H1 (cell line): ENCODE data around the gene ROBO4. TPM values are rescaled to one million over a fixed set of nuclear protein-coding genes. Genes with fewer than 3 reads are reported as not detected.

Source experiments
- CTCF ChIA-PET: fragments of 300-600 bp; sonication (Branson Sonifier 250); formaldehyde crosslinking; loops from one replicate; lab custom pipeline; 2021; ENCODE audit not compliant: partially characterized antibody; lab: Charles Lee
- POLR2A ChIA-PET: fragments of 300-600 bp; sonication (Branson Sonifier 250); formaldehyde crosslinking; loops from one replicate; lab custom pipeline; 2021; ENCODE audit warnings: inconsistent platforms; ENCODE audit not compliant: partially characterized antibody; lab: Charles Lee
- DNase-seq, 2 experiments: peaks; one replicate each; pipeline versions ENCODE4 v3.0.0 to v3.0.0-alpha.2; 2010 to 2022; ENCODE audit warnings: low spot score in 2 of 2, low read depth in 1 of 2, mixed read lengths in 1 of 2
- FAIRE-seq: peaks from 2 replicates; lab custom pipeline; 2011; peaks lifted over from hg19 to GRCh38; lab: Jason Lieb, UNC
- H2AFZ ChIP-seq: 2 replicates; pipeline ENCODE4 v1.8.1; 2012; ENCODE audit warnings: low read length, inconsistent platforms
- H2AK5ac ChIP-seq: 2 replicates; pipeline ENCODE4 v1.6.1; 2013; ENCODE audit warnings: low read depth, low read length
- H2BK120ac ChIP-seq: replicated peaks from 2 replicates; pipeline ENCODE3; 2013; ENCODE audit warnings: low read depth, low read length, inconsistent platforms
- H2BK12ac ChIP-seq: 2 replicates; pipeline ENCODE4 v1.6.1; 2013; ENCODE audit warnings: low read depth, low read length
- H2BK15ac ChIP-seq: 2 replicates; pipeline ENCODE4 v1.6.1; 2013; ENCODE audit warnings: low read length
- H2BK20ac ChIP-seq: 2 replicates; pipeline ENCODE4 v1.6.1; 2013; ENCODE audit warnings: low read length
- H2BK5ac ChIP-seq: 2 replicates; pipeline ENCODE4 v1.6.1; 2013; ENCODE audit warnings: low read depth, low read length
- H3K14ac ChIP-seq: 2 replicates; pipeline ENCODE4 v1.6.1; 2013; ENCODE audit warnings: inconsistent platforms; ENCODE audit not compliant: insufficient read length
- H3K18ac ChIP-seq: 2 replicates; pipeline ENCODE4 v1.6.1; 2013; ENCODE audit warnings: low read length; ENCODE audit errors: extremely low read depth
- H3K23ac ChIP-seq: 2 replicates; pipeline ENCODE4 v1.6.1; 2013; ENCODE audit warnings: inconsistent platforms; ENCODE audit not compliant: insufficient read length
- H3K23me2 ChIP-seq: 2 replicates; pipeline ENCODE4 v1.6.1; 2013; ENCODE audit warnings: low read depth, low read length
- H3K27ac ChIP-seq: 2 replicates; pipeline ENCODE4 v1.6.1; 2011; ENCODE audit warnings: low read depth, low read length, inconsistent platforms
- H3K27me3 ChIP-seq, 4 experiments: replicated peaks in 1 of 4; 1 replicate in 1 of 4; 2 replicates in 3 of 4; pipeline versions ENCODE4 v1.6.1 to v1.8.1; 2011 to 2013; ENCODE audit warnings: low read length in 3 of 4, mild to moderate bottlenecking in 3 of 4, inconsistent platforms in 2 of 4, mixed read lengths in 2 of 4, moderate library complexity in 1 of 4; ENCODE audit not compliant: control insufficient read depth in 3 of 4, insufficient read depth in 3 of 4; ENCODE audit errors: extremely low read depth in 1 of 4
- H3K36me3 ChIP-seq, 4 experiments: 2 replicates each; pipeline versions ENCODE4 v1.6.1 to v1.8.1; 2011 to 2013; ENCODE audit warnings: mild to moderate bottlenecking in 4 of 4, low read length in 3 of 4, moderate library complexity in 2 of 4, control low read depth in 1 of 4, inconsistent platforms in 1 of 4; ENCODE audit not compliant: insufficient read depth in 4 of 4, control insufficient read depth in 2 of 4
- H3K4ac ChIP-seq: replicated peaks from 2 replicates; pipeline ENCODE3; 2013; ENCODE audit warnings: low read length, low read depth, mixed read lengths, inconsistent platforms; ENCODE audit not compliant: insufficient read length
- H3K4me1 ChIP-seq, 4 experiments: replicated peaks in 1 of 4; 1 replicate in 1 of 4; 2 replicates in 3 of 4; pipeline versions ENCODE4 v1.6.1 to v1.8.1; 2011 to 2013; ENCODE audit warnings: low read length in 3 of 4, inconsistent platforms in 2 of 4, mixed read lengths in 1 of 4; ENCODE audit not compliant: insufficient read depth in 4 of 4, control insufficient read depth in 3 of 4
- H3K4me2 ChIP-seq, 2 experiments: 2 replicates each; pipeline versions ENCODE4 v1.6.1 to v1.8.1; 2011 to 2013; ENCODE audit warnings: low read depth in 2 of 2, low read length in 2 of 2, control low read depth in 1 of 2, inconsistent platforms in 1 of 2, mild to moderate bottlenecking in 1 of 2; ENCODE audit not compliant: insufficient read depth in 1 of 2
- H3K4me3 ChIP-seq, 4 experiments: fragments of 200-600, 300-600 bp in 1 of 4; sonication (generic), shearing (Covaris generic), sonication (Bioruptor Twin) in 1 of 4; 2 replicates each; pipeline versions ENCODE4 v1.5.1 to v1.8.1; 2011 to 2016; ENCODE audit warnings: low read length in 4 of 4, low read depth in 3 of 4, control low read depth in 2 of 4, inconsistent platforms in 2 of 4, mild to moderate bottlenecking in 2 of 4, mixed read lengths in 1 of 4, moderate library complexity in 1 of 4; ENCODE audit not compliant: insufficient read depth in 2 of 4; ENCODE audit errors: extremely low read depth in 1 of 4
- H3K56ac ChIP-seq: replicated peaks from 2 replicates; pipeline ENCODE3; 2013; ENCODE audit warnings: low read depth, mild to moderate bottlenecking, mixed read lengths, low read length, inconsistent platforms; ENCODE audit not compliant: insufficient read length
- H3K79me1 ChIP-seq: 2 replicates; pipeline ENCODE4 v1.6.1; 2013; ENCODE audit warnings: low read depth, low read length, control low read depth
- H3K79me2 ChIP-seq, 2 experiments: 2 replicates each; pipeline versions ENCODE4 v1.6.1 to v1.8.1; 2012 to 2013; ENCODE audit warnings: low read length in 2 of 2, mild to moderate bottlenecking in 2 of 2, inconsistent platforms in 1 of 2; ENCODE audit not compliant: insufficient read depth in 2 of 2, control insufficient read depth in 1 of 2
- H3K9ac ChIP-seq, 4 experiments: replicated peaks in 1 of 4; 1 replicate in 1 of 4; 2 replicates in 3 of 4; pipeline versions ENCODE4 v1.6.1 to v1.8.1; 2011 to 2013; ENCODE audit warnings: low read depth in 3 of 4, low read length in 3 of 4, control low read depth in 2 of 4, mild to moderate bottlenecking in 2 of 4, moderate library complexity in 2 of 4, inconsistent platforms in 1 of 4; ENCODE audit errors: extremely low read depth in 1 of 4
- H3K9me3 ChIP-seq, 2 experiments: 2 replicates each; pipeline versions ENCODE4 v1.6.1 to v1.8.1; 2012 to 2013; ENCODE audit warnings: mild to moderate bottlenecking in 2 of 2, moderate library complexity in 2 of 2, control low read depth in 1 of 2, inconsistent platforms in 1 of 2, low read depth in 1 of 2, low read length in 1 of 2, mixed read lengths in 1 of 2; ENCODE audit not compliant: insufficient read depth in 2 of 2
- H4K20me1 ChIP-seq, 2 experiments: replicated peaks in 1 of 2; 2 replicates each; pipeline versions ENCODE3 to v1.8.1; 2011 to 2013; ENCODE audit warnings: inconsistent platforms in 2 of 2, low read length in 2 of 2, mild to moderate bottlenecking in 1 of 2; ENCODE audit not compliant: insufficient read depth in 2 of 2, control insufficient read depth in 1 of 2
- H4K5ac ChIP-seq: 2 replicates; pipeline ENCODE4 v1.6.1; 2013; ENCODE audit warnings: low read length, low read depth, mixed read lengths, inconsistent platforms; ENCODE audit not compliant: insufficient read length
- H4K8ac ChIP-seq: 2 replicates; pipeline ENCODE4 v1.8.0; 2013; ENCODE audit warnings: mild to moderate bottlenecking, moderate library complexity, low read length, inconsistent platforms; ENCODE audit not compliant: insufficient read depth; ENCODE audit errors: extremely low read depth
- H4K91ac ChIP-seq: replicated peaks from 2 replicates; pipeline ENCODE3; 2013; ENCODE audit warnings: low read length, mixed read lengths, inconsistent platforms; ENCODE audit not compliant: insufficient read length
- CBX5 ChIP-seq: fragments of 300-800, 300-1000 bp; sonication (generic); IDR thresholded peaks from 2 replicates; pipeline ENCODE4 v1.7.1; 2016; ENCODE audit warnings: antibody characterized with exemption, low read length, low read depth
- CBX8 ChIP-seq: fragments of 300-800, 300-1000 bp; sonication (generic); IDR thresholded peaks from 2 replicates; pipeline ENCODE4 v1.7.1; 2016; ENCODE audit warnings: low read depth, low read length, borderline replicate concordance
- CEBPB ChIP-seq: IDR thresholded peaks from 2 replicates; pipeline ENCODE4 v1.6.1; 2012; ENCODE audit warnings: low read depth, low read length
- FOSL1 ChIP-seq: IDR thresholded peaks from 2 replicates; pipeline ENCODE4 v1.6.1; 2011; ENCODE audit warnings: mild to moderate bottlenecking, low read depth, low read length, moderate library complexity; ENCODE audit not compliant: insufficient read depth
- GABPA ChIP-seq: IDR thresholded peaks from 2 replicates; pipeline ENCODE4 v1.6.1; 2011; ENCODE audit warnings: mild to moderate bottlenecking, low read length, moderate library complexity, borderline replicate concordance; ENCODE audit not compliant: insufficient read depth
- GTF2F1 ChIP-seq: IDR thresholded peaks from 2 replicates; pipeline ENCODE4 v1.6.1; 2012; ENCODE audit warnings: low read depth, low read length, improper control_type of control experiment, borderline replicate concordance
- MAFK ChIP-seq: IDR thresholded peaks from 2 replicates; pipeline ENCODE4 v1.6.1; 2012; ENCODE audit warnings: low read depth, mild to moderate bottlenecking, improper control_type of control experiment, low read length
- PHF8 ChIP-seq: fragments of 200-600 bp; sonication (generic); conservative IDR thresholded peaks from 2 replicates; pipeline ENCODE4 v1.7.1; 2012; ENCODE audit warnings: low read depth, mild to moderate bottlenecking, inconsistent platforms, low read length, moderate library complexity
- RAD21 ChIP-seq, 2 experiments: IDR thresholded peaks in 1 of 2; conservative IDR thresholded peaks in 1 of 2; 2 replicates each; pipeline ENCODE4 v1.6.1; 2011; ENCODE audit warnings: low read depth in 2 of 2, low read length in 2 of 2, improper control_type of control experiment in 1 of 2, inconsistent platforms in 1 of 2, mild to moderate bottlenecking in 1 of 2, moderate library complexity in 1 of 2
- SAP30 ChIP-seq: fragments of 300-600 bp; sonication (generic); IDR thresholded peaks from 2 replicates; pipeline ENCODE4 v1.7.1; 2012; ENCODE audit warnings: low read length, moderate library complexity, mild to moderate bottlenecking, inconsistent platforms; ENCODE audit not compliant: insufficient read depth, insufficient replicate concordance
- WGBS, 2 experiments: shearing (Covaris generic) in 1 of 2; methylation state at CpG; one replicate each; pipeline versions ENCODE4 v1.1.6 to v1.1.7; 2013 to 2015; ENCODE audit warnings: low lambda C conversion rate in 2 of 2, mixed read lengths in 2 of 2, inconsistent platforms in 1 of 2, low coverage in 1 of 2, missing lambda C conversion rate in 1 of 2; ENCODE audit not compliant: insufficient replicate concordance in 2 of 2, insufficient coverage in 1 of 2, insufficient read length in 1 of 2; ENCODE audit errors: extremely low coverage in 1 of 2, missing lambda C conversion rate in 1 of 2; 5-methylcytosine and 5-hydroxymethylcytosine counted together
- polyA plus RNA-seq, 7 experiments: library from polyadenylated mRNA; depleted of rRNA in 3 of 7; stranded (reverse) in 5 of 7; unstranded in 2 of 7; fragments of >200 nt in 5 of 7; fragments of 200-250 nt in 2 of 7; gene quantifications; 1 replicate in 5 of 7; 2 replicates in 1 of 7; 4 replicates in 1 of 7; pipeline versions ENCODE4 v1.2.1 to v1.2.3, GENCODE V29; 2011 to 2013; ENCODE audit warnings: missing spikeins in 2 of 7, mixed read lengths in 2 of 7
- total RNA-seq: library from RNA; stranded (reverse); fragmentation: NEBNext Ultra II Directional; extraction: Animal tissue kit (Norgen Biotek cat#: 25700); gene quantifications from 2 replicates; pipeline ENCODE4 v1.2.1, GENCODE V29; 2021

ROBO4 gene
- total and polyA plus RNA-seq, 2 of the 8 experiments (the other 6 are each of a cell fraction or from before 2014, with no cell fraction given): 0.03 TPM; not detected in 1

- Histone ChIP-seq H3K4me3 (no peak overlapping the region), H3K4me1 (peaks cover 0 to 5% (median 0%) of the 10 kb centered on the region in 4 experiments; a peak in 2 of 7 replicates), H3K36me3 (no peaks in the 10 kb centered on the region), H3K4ac (no peak overlapping the region), H3K56ac (no peak overlapping the region), H4K91ac (no peak overlapping the region), H4K5ac (no peak overlapping the region), H3K79me1 (no peaks in the 10 kb centered on the region), H3K27ac (no peak overlapping the region), H2AFZ (no peak overlapping the region), H3K27me3 (peaks cover 36 to 61% (median 45%) of the 10 kb centered on the region in 4 experiments), H2BK5ac (no peak overlapping the region), H3K9me3 (no peaks in the 10 kb centered on the region), H3K23me2 (peaks cover 4% of the 10 kb centered on the region; the same call in 1 of the 2 replicates), H3K18ac (no peak overlapping the region), H3K79me2 (no peaks in the 10 kb centered on the region), H2BK15ac (no peak overlapping the region), H2BK20ac (no peak overlapping the region), H3K9ac (no peak overlapping the region), H2BK12ac (no peak overlapping the region), H3K14ac (no peak overlapping the region), H4K20me1 (peaks cover 7 to 9% of the 10 kb centered on the region in 2 experiments), H3K23ac (no peak overlapping the region), H4K8ac (no peak overlapping the region), H2BK120ac (no peak overlapping the region), H3K4me2 (no peak overlapping the region), H2AK5ac (no peak overlapping the region)
- WGBS, 2 experiments: 86% methylated on average over 2 of the region's 2 CpGs; no CpG with 5 or more reads in 1 of the 2 experiments
- POLR2A ChIA-PET: interaction anchor here (0.6 to 1.3 kb wide), 2 partner anchors 113 to 209 kb away, joined by 3 read pairs; no protein-coding TSS in a partner anchor
- CTCF ChIA-PET: interaction anchor here (0.6 to 1.8 kb wide), 5 partner anchors 14 to 572 kb away, joined by 3 to 13 read pairs (median 3); no protein-coding TSS in a partner anchor
- no peak for FAIRE-seq
- DNase-seq: no peak
- no peak for TF ChIP-seq CBX8
- TF ChIP-seq FOSL1: no peak
- no peak for TF ChIP-seq CEBPB
- TF ChIP-seq GABPA: no peak
- TF ChIP-seq PHF8: no peak
- no peak for TF ChIP-seq MAFK
- TF ChIP-seq RAD21 (IDR thresholded peaks at IDR 0.05 in 1 of 2, conservative IDR thresholded peaks at IDR 0.05 in 1 of 2; ENCODE audit: low read depth in 2 of 2, low read length in 2 of 2): no peak
- no peak for TF ChIP-seq CBX5
- TF ChIP-seq GTF2F1: no peak
- TF ChIP-seq SAP30: no peak
These were observed 38.5 kb downstream of the ROBO4 start for GRCh38 chr11:124859171-124859570.
